Measurements from ENCODE around the gene TXLNB.
"Not testable (repeated sequence)": the region's sequence is repeated elsewhere in the genome, so short reads cannot be mapped to it uniquely, and the experiment has no call there.

TXLNB gene

DNA sequence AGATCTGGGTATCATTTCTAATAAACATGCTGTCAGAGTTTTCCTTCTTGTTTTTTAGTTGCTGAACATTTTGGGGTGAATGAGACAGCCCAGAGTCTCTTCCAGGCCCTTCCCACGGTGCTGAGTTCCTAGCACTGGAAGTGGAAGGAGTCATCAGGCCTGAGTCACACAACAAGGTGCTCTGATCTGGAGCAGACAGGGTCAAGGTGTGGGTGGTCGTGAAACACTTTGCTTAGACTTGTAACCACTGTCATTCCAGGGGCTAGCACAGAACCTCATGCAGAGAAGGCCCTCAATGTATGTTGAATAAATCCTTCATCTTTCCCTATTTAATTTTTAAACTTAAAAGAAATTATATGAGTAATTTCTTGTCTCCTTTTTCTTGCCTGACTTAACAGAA, 60.6 kb downstream of the TXLNB start:
- DNase-seq: no peak

DNA sequence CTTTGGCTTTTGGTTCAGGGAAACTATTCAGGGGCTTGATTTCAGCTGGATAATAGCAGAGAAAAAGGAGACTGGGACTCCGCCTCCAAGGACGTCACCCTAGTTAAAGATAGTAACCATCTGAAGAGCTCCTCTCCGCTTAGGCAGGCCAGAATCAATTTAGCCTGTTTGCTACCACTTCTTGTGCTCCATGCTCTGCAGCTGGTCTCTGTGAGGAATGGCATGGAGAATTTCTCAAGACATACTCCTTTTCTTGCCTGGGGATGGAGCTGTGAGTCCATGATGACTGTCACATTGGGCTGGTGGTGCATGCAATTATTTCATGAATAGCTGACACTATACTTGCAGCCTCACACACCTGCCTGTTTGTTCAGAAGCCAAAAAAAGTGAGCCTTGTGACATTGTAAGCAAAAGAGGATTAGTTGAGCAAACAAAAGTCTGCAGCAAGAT, 61.4 kb downstream of the TXLNB start:
- DNase-seq: no peak

DNA sequence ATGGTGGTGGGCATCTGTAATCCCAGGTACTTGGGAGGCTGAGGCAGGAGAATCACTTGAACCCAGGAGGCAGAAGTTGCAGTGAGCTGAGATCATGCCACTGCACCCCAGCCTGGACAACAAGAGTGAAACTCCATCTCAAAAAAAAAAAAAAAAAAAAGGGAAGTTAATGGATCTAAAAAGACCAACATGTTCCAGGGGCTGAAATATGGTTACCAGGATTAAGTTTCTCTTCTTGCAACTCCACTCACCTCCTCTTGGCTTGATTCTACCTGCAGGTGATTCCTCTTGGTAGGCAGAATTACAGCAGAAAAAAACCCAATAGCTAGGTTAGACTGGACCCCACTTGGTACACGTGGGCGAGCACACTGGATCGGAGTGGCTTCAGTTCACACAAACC, 63.4 kb downstream of the TXLNB start:
- DNase-seq: not testable (repeated sequence)

DNA sequence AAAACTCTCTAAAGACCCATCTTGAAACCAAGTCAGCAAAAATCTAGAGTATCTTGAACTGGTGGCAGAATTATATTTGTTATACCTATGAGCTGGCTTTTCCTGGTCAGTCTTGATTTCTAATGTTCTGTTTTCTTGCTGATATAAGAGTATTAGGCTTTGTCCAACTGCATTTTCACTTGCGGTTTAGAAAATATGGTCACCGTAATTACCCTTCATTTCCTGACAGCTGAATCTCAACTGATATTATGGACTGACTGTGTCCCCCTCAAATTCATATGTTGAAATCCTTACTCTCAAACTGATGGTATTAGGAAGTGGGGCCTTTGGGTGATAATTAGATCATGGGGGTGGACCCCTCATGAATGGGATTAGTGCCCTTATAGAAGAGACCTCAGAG, 72.1 kb downstream of the TXLNB start:
- no peak for DNase-seq

DNA sequence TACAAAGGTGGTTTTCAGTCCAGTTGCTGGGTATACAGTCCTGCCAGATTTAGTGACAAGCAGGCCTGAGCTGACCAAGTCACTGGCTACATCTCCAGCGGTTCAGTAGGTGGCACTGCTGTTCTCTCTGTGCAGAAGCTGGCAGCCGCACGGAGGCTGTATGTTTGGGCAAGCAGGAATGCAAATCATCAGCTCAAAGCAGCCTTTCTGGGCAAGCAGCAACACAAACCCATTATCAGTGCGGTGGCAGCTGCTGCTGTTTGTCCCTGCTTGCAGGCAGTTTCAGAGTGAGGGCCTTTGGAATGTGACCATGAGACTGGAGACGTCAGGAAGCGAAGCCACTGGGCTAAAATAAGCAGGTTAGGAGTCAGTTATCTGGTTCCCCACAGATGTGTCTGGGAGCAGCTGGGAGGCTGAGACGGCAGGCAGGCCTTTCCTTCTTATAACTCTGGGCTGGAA, 72.5 kb downstream of the TXLNB start:
- peak; percentile 72 for DNase-seq

DNA sequence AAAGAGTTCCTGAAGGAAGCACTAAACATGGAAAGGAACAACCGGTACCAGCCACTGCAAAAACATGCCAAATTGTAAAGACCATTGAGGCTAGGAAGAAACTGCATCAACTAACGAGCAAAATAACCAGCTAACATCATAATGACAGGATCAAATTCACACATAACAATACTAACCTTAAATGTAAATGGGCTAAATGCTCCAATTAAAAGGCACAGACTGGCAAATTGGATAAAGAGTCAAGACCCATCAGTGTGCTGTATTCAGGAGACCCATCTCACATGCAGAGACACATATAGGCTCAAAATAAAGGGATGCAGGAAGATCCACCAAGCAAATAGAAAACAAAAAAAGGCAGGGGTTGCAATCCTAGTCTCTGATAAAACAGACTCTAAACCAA, 79.3 kb downstream of the TXLNB start:
- DNase-seq: not testable (repeated sequence)

DNA sequence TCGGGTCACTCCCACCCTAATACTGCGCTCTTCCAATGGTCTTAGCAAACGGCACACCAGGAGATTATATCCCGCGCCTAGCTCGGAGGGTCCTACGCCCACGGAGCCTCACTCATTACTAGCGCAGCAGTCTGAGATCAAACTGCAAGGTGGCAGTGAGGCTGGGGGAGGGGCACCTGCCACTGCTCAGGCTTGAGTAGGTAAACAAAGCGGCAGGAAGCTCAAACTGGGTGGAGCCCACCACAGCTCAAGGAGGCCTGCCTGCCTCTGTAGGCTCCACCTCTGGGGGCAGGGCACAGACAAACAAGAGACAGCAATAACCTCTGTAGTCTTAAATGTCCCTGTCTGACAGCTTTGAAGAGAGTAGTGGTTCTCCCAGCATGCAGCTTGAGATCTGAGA, 81.0 kb downstream of the TXLNB start:
- DNase-seq: not testable (repeated sequence)

DNA sequence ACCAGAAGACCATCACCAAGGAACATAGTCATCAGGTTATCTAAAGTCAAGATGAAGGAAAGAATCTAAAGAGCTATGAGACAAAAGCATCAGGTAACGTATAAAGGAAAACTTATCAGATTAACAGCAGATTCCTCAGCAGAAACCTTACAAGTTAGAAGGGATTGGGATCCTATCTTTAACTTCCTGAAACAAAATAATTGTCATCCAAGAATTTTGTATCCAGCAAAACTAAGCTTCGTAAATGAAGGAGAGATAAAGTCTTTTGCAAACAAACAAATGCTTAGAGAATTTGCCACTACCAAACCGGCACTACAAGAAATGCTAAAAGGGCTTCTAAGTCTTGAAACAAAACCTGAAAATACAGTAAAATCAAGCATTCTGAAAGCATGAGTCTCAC, 86.0 kb downstream of the TXLNB start:
- DNase-seq: no peak

DNA sequence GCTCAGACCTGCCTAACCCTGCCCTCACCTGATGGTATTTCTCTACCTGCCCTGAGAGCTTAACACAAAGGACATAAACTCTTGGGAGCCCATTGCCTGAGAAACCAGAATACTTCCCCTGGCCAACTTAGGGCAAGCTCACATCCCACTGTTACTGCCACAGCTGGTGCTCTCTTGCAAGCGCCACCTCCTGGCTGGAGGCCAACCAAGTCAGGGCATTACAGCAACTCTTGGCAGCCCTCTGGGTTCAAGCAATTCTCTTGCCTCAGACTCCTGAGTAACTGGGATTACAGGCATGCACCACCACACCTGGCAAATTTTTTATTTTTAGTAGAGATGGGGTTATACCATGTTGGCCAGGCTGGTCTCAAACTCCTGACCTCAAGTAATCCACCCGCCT, 86.8 kb downstream of the TXLNB start:
- DNase-seq: no peak

DNA sequence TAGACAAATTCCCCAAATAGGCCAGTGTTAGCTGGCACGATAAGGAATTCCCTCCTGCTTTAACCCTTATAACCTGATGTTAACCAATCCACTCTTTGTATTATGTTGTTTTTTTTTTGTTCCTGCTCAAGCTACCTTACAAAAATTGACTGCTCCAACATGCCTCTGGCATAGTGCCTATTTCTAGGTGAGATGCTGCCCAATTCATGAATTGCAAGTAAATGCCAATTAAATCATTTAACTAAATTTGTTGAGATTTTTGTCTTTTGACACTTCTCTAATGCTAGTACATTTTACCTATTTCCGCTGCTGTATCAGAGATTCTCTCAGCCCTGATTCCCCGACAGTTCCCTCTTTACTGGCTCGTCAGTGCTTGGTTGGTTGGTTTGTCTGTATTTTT, 90.4 kb downstream of the TXLNB start:
- DNase-seq: no peak

DNA sequence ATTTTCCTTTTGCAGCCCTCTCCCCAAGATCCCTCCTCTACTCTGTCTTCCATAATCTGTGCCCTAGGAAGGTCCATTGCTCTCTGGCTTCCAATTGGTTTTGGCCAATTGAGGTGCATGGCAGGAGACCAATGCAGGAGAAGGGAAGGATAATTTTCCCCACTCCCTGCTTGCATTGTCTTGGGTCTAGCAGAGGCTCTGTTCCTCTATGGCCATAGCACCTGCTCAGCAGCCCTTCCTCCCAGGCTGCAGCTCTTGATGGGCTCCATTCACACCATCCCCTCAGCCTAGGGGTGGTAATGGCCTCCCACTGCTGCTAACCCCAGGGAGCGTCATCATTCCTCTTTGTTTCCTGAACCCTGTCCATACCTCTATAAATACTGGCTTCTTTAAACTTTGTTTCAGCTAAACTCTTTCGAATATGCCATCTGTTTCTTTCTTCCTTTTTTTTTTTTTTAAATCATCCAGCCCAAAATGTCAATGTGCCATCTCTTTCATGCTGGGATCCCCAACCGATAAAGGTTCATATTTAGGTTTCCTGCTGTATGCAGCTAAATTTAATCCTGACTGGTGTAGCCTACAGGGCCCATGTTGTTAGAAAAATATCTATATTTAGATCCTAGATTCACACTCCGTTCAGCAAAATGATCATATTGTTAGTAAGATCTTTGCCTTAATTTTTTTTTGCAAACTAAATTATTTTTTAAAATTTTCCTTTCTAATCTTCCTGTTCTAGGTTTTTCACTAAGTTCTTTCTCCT, 93.1 kb downstream of the TXLNB start:
- DNase-seq: no peak

DNA sequence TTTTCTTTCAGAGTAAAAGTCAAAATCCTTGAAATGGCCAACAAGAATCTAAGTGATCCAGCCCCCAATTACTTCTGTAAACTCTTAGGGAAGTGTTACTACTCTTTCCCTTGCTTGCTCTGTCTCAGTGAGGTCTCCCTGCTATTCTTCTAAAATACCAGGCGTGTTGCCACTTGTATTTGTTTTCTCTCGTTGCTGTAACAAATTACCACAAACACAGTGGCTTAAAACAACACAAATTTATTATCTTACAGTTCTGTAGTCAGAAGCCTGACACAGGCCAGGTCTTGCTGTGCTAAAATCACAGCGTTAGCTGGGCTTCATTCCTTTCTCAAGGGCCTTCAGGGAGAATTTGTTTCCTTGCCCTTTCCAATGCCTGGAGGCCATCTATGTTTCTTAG, 97.1 kb downstream of the TXLNB start:
- DNase-seq: no peak

All from kidney glomerular epithelial cell (primary cell).